DOHH2 (cell line): Measurements from ENCODE around the gene BSND.

Experiments used
- H3F3A ChIP-seq: fragments of 200-600 bp; sonication (generic), shearing (Covaris generic); 2 replicates; pipeline ENCODE4 v1.6.0; 2016; ENCODE audit warnings: antibody characterized with exemption, mild to moderate bottlenecking; ENCODE audit not compliant: control insufficient read depth, insufficient read depth
- H3K27ac ChIP-seq: fragments of 200-600 bp; sonication (generic); 2 replicates; pipeline ENCODE4 v1.5.1; 2014; ENCODE audit warnings: low read depth, mild to moderate bottlenecking, low read length, moderate library complexity
- H3K27me3 ChIP-seq: fragments of 200-600 bp; sonication (generic); 2 replicates; pipeline ENCODE4 v1.6.1; 2014; ENCODE audit warnings: mild to moderate bottlenecking, low read length, mixed read lengths; ENCODE audit not compliant: control insufficient read depth
- H3K36me3 ChIP-seq: fragments of 200-600 bp; sonication (generic); 2 replicates; pipeline ENCODE4 v1.6.1; 2014; ENCODE audit warnings: mild to moderate bottlenecking, low read length, moderate library complexity, mixed read lengths; ENCODE audit not compliant: control insufficient read depth
- H3K4me1 ChIP-seq: fragments of 200-600 bp; sonication (generic); 2 replicates; pipeline ENCODE4 v1.6.1; 2014; ENCODE audit warnings: mild to moderate bottlenecking, low read length, mixed read lengths; ENCODE audit not compliant: control insufficient read depth
- H3K4me2 ChIP-seq: fragments of 200-600 bp; sonication (generic); 2 replicates; pipeline ENCODE4 v1.6.0; 2014; ENCODE audit warnings: mild to moderate bottlenecking, low read length, moderate library complexity
- H3K4me3 ChIP-seq: fragments of 200-600 bp; sonication (generic); 2 replicates; pipeline ENCODE4 v1.5.1; 2014; ENCODE audit warnings: mild to moderate bottlenecking, low read length, mixed read lengths
- H3K79me2 ChIP-seq: fragments of 200-600 bp; sonication (generic); 2 replicates; pipeline ENCODE4 v1.6.1; 2014; ENCODE audit warnings: mild to moderate bottlenecking, low read length, mixed read lengths; ENCODE audit not compliant: control insufficient read depth
- H3K9me2 ChIP-seq: fragments of 200-600 bp; sonication (generic); replicated peaks from 2 replicates; pipeline ENCODE4 v1.6.1; 2014; ENCODE audit warnings: mild to moderate bottlenecking, low read length, mixed read lengths; ENCODE audit not compliant: control insufficient read depth
- H3K9me3 ChIP-seq: fragments of 200-600 bp; sonication (generic); 2 replicates; pipeline ENCODE4 v1.6.1; 2014; ENCODE audit warnings: antibody characterized with exemption, low read length, mixed read lengths; ENCODE audit not compliant: control insufficient read depth, insufficient read depth
- H4K20me1 ChIP-seq: fragments of 200-600 bp; sonication (generic); 2 replicates; pipeline ENCODE4 v1.6.0; 2014; ENCODE audit warnings: low read depth, mild to moderate bottlenecking, antibody characterized with exemption, low read length, moderate library complexity; ENCODE audit not compliant: control insufficient read depth, insufficient read depth
- CTCF ChIP-seq: fragments of 200-600 bp; sonication (generic); IDR thresholded peaks from one replicate; pipeline ENCODE4 v1.5.1; 2014; ENCODE audit warnings: antibody characterized with exemption, mild to moderate bottlenecking, low read depth, low read length; ENCODE audit not compliant: poor library complexity, severe bottlenecking
- EZH2phosphoT487 ChIP-seq: fragments of 200-600 bp; sonication (generic); IDR thresholded peaks from 2 replicates; pipeline ENCODE4 v1.6.1; 2017; ENCODE audit warnings: borderline replicate concordance, mild to moderate bottlenecking, antibody characterized with exemption, low read length, moderate library complexity, mixed read lengths

The BSND gene

GRCh38 chr1:55038552-55038838 is 39.8 kb downstream of the BSND start:
- H3K9me2 ChIP-seq = no peaks in the 10 kb centered on the region
- H3K27ac ChIP-seq = no peak overlapping the region
- no peaks in the 10 kb centered on the region for H3K36me3 ChIP-seq
- no peaks in the 10 kb centered on the region for H3F3A ChIP-seq
- no peaks in the 10 kb centered on the region for H4K20me1 ChIP-seq
- H3K27me3 ChIP-seq = peaks cover 32% of the 10 kb centered on the region
- no peak overlapping the region for H3K4me2 ChIP-seq
- TF ChIP-seq EZH2phosphoT487 = no peak
- no peak for TF ChIP-seq CTCF
- no peaks in the 10 kb centered on the region for H3K9me3 ChIP-seq
- H3K79me2 ChIP-seq = no peaks in the 10 kb centered on the region
- H3K4me3 ChIP-seq = no peak overlapping the region
- no peaks in the 10 kb centered on the region for H3K4me1 ChIP-seq

- Histone ChIP-seq H3K4me3 (no peak overlapping the region), H3K4me1 (no peaks in the 10 kb centered on the region), H3F3A (no peaks in the 10 kb centered on the region), H4K20me1 (no peaks in the 10 kb centered on the region), H3K36me3 (no peaks in the 10 kb centered on the region), H3K4me2 (no peak overlapping the region), H3K27me3 (peaks cover 28% of the 10 kb centered on the region), H3K79me2 (no peaks in the 10 kb centered on the region), H3K9me2 (no peaks in the 10 kb centered on the region), H3K9me3 (no peaks in the 10 kb centered on the region), H3K27ac (no peak overlapping the region)
- TF ChIP-seq CTCF = no peak
- TF ChIP-seq EZH2phosphoT487 = no peak
Observed at GRCh38 chr1:55038974-55039341, 40.2 kb downstream of the BSND start.

- H3K4me1 ChIP-seq = no peaks in the 10 kb centered on the region
- H3K9me2 ChIP-seq = no peaks in the 10 kb centered on the region
- no peak within 1 kb of the TSS for H3K27ac ChIP-seq
- no peak for TF ChIP-seq EZH2phosphoT487
- TF ChIP-seq CTCF = no peak
- H3K36me3 ChIP-seq = no peaks in the 10 kb centered on the region
- no peaks in the 10 kb centered on the region for H3K9me3 ChIP-seq
- H3K4me2 ChIP-seq = no peak within 1 kb of the TSS
- H3K27me3 ChIP-seq = peaks cover 27% of the 10 kb centered on the region
- H4K20me1 ChIP-seq = no peaks in the 10 kb centered on the region
- H3F3A ChIP-seq = no peaks in the 10 kb centered on the region
- no peak within 1 kb of the TSS for H3K4me3 ChIP-seq
- no peaks in the 10 kb centered on the region for H3K79me2 ChIP-seq
Observed at GRCh38 chr1:55039342-55040082, 40.8 kb downstream of the BSND start, which contains the start of gene PCSK9. PCSK9 (plus strand) TSS chr1:55039548; CDS start chr1:55039838, 290 bp downstream.
